ENCODE data around the gene STPG4. TPM values are rescaled to one million over a fixed set of nuclear protein-coding genes. Genes with fewer than 3 reads are reported as not detected.

Gene STPG4
- polyA plus RNA-seq, 1 of the 3 experiments (the other 2 are of a cell fraction): 0.20 TPM

DNA sequence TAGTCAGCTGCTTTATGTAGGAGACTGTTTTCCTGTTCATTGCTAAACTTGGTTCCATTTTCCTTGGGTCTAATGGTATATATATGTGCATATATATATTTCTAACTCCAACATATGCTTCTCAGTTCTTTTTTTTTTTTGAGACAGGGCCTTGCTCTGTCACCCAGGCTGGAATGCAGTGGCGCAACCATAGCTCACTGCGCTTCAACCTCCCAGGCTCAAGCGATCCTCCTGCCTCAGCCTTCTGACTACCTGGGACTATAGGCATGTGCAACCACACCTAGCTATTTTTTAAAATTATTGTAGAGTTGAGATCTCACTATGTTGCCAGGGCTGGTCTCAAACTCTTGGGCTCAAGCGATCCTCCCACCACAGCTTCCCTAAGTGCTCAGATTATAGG, 22.1 kb downstream of the STPG4 start (continued):
- TF ChIP-seq, protein P1, sequence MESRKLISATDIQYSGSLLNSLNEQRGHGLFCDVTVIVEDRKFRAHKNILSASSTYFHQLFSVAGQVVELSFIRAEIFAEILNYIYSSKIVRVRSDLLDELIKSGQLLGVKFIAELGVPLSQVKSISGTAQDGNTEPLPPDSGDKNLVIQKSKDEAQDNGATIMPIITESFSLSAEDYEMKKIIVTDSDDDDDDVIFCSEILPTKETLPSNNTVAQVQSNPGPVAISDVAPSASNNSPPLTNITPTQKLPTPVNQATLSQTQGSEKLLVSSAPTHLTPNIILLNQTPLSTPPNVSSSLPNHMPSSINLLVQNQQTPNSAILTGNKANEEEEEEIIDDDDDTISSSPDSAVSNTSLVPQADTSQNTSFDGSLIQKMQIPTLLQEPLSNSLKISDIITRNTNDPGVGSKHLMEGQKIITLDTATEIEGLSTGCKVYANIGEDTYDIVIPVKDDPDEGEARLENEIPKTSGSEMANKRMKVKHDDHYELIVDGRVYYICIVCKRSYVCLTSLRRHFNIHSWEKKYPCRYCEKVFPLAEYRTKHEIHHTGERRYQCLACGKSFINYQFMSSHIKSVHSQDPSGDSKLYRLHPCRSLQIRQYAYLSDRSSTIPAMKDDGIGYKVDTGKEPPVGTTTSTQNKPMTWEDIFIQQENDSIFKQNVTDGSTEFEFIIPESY (IDR thresholded peaks at IDR 0.05; ENCODE audit: borderline replicate concordance, low read depth): no peak
- TF ChIP-seq, protein P2, sequence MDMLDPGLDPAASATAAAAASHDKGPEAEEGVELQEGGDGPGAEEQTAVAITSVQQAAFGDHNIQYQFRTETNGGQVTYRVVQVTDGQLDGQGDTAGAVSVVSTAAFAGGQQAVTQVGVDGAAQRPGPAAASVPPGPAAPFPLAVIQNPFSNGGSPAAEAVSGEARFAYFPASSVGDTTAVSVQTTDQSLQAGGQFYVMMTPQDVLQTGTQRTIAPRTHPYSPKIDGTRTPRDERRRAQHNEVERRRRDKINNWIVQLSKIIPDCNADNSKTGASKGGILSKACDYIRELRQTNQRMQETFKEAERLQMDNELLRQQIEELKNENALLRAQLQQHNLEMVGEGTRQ (IDR thresholded peaks at IDR 0.05; ENCODE audit: borderline replicate concordance, low read depth, low read length): no peak
- TF ChIP-seq YY1 (IDR thresholded peaks at IDR 0.05; ENCODE audit: low read depth): no peak

DNA sequence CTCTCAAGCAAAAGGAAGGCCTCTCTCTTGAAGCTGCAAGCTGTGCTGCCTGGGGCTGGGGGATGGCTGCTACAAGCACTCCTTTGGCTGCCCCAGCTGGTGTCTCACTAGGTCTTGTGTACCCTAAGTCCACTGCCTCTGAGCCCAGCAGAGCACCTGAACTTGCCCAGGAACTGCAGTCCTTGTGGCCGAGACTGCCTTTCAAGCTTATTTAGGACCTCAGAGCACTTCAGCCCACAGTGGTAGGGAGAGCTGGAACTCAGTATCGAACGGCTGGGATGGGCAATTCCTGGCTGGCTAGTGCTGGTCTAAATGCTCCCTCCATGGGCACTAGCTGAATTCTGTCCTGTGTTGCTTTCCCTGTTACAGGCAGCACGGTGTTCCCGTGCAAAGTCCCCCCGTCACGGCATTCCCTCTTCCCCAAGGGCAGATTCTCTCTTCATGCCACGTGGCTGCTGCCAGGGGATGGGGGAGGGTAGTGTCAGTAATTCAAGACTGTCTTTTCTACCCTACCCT, 25.9 kb downstream of the STPG4 start:
- ChIA-PET CTCF (interaction anchor here (1.2 to 1.3 kb wide), 2 partner anchors 12 to 20 kb away, joined by 3 read pairs; no protein-coding TSS in a partner anchor), POLR2A (no interaction called here)
- H3K36me3 ChIP-seq (replicated peaks in 1 of 2; ENCODE audit: control insufficient read depth in 1 of 2, insufficient read depth in 2 of 2, low read length in 1 of 2): peaks cover 0 to 12% of the 10 kb centered on the region in 2 experiments
- H3K27ac ChIP-seq (ENCODE audit: low read depth in 2 of 2, low read length in 1 of 2): no peak overlapping the region
- peaks cover 0 to 6% of the 10 kb centered on the region in 2 experiments; a peak in 1 of 4 replicates for H3K4me1 ChIP-seq (ENCODE audit: control insufficient read depth in 1 of 2, insufficient read depth in 2 of 2, low read depth in 1 of 2, low read length in 1 of 2)
- H4K20me1 ChIP-seq (ENCODE audit: insufficient read depth): no peaks in the 10 kb centered on the region
- no peak overlapping the region for H3K4me3 ChIP-seq (ENCODE audit: low read depth in 2 of 2, low read length in 1 of 2)
- whole genome bisulfite sequencing (ENCODE audit: low lambda C conversion rate): 82% methylated on average over 8 of the region's 8 CpGs
- H2AFZ ChIP-seq (ENCODE audit: low read depth): no peak overlapping the region
- H3K27me3 ChIP-seq (ENCODE audit: insufficient read depth): no peaks in the 10 kb centered on the region
- H3K9me2 ChIP-seq: no peaks in the 10 kb centered on the region
- no peaks in the 10 kb centered on the region for H3K79me2 ChIP-seq (ENCODE audit: insufficient read depth)
- no peak overlapping the region for H3K4me2 ChIP-seq
- DNase-seq: no peak
- TF ChIP-seq TCF12 (IDR thresholded peaks at IDR 0.05) (no peak), TAF1 (IDR thresholded peaks at IDR 0.05; ENCODE audit: borderline replicate concordance, low read depth, low read length) (no peak), NRF1 (IDR thresholded peaks at IDR 0.05; ENCODE audit: low read depth, low read length) (no peak), RAD21 (IDR thresholded peaks at IDR 0.05; ENCODE audit: low read length) (no peak), SMC3 (IDR thresholded peaks at IDR 0.05; ENCODE audit: low read depth, low read length) (no peak), RFX5 (IDR thresholded peaks at IDR 0.05; ENCODE audit: low read length) (no peak), ELF1 (IDR thresholded peaks at IDR 0.05) (no peak), GATA2 (CRISPR knock-in tag; IDR thresholded peaks at IDR 0.05) (no peak), CHD2 (IDR thresholded peaks at IDR 0.05; ENCODE audit: low read length, partially characterized antibody) (no peak), FOXJ3 (CRISPR knock-in tag; IDR thresholded peaks at IDR 0.05) (no peak), EP300 (IDR thresholded peaks at IDR 0.05; ENCODE audit: borderline replicate concordance in 1 of 2, low read depth in 1 of 2, low read length in 1 of 2) (no peak), RCOR1 (IDR thresholded peaks at IDR 0.05; ENCODE audit: low read length) (no peak), FOSL2 (IDR thresholded peaks at IDR 0.05; ENCODE audit: borderline replicate concordance, low read depth) (no peak), RXRA (IDR thresholded peaks at IDR 0.05; ENCODE audit: borderline replicate concordance, low read depth) (no peak)
- TF ChIP-seq, protein P1 (IDR thresholded peaks at IDR 0.05; ENCODE audit: borderline replicate concordance, low read depth): no peak
- TF ChIP-seq, protein P3, sequence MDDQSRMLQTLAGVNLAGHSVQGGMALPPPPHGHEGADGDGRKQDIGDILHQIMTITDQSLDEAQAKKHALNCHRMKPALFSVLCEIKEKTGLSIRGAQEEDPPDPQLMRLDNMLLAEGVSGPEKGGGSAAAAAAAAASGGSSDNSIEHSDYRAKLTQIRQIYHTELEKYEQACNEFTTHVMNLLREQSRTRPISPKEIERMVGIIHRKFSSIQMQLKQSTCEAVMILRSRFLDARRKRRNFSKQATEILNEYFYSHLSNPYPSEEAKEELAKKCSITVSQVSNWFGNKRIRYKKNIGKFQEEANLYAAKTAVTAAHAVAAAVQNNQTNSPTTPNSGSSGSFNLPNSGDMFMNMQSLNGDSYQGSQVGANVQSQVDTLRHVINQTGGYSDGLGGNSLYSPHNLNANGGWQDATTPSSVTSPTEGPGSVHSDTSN (IDR thresholded peaks at IDR 0.05): no peak
- H3K9ac ChIP-seq: no peak overlapping the region
- H3K9me3 ChIP-seq: peaks cover under 1% of the 10 kb centered on the region; the same call in 1 of the 2 replicates
- H3F3A ChIP-seq (replicated peaks; ENCODE audit: insufficient read depth): peaks cover 4% of the 10 kb centered on the region

Measured in SK-N-SH (cell line).